ENCODE measurements around the gene P3H3. TPM values are rescaled to one million over a fixed set of nuclear protein-coding genes. Genes with fewer than 3 reads are reported as not detected.

Gene P3H3
- total RNA-seq, 2 donors from 2014 or later, result 25.7 to 28.8 TPM

- Histone ChIP-seq H3K36me3 (no peaks in the 10 kb centered on the region), H3K4me1 (replicated peaks) (no peaks in the 10 kb centered on the region), H3K27ac (no peak overlapping the region), H3K4me3 (no peak overlapping the region), H3K27me3 (replicated peaks; ENCODE audit: insufficient read depth) (no peaks in the 10 kb centered on the region), H3K9me3 (no peaks in the 10 kb centered on the region)
- DNase-seq (ENCODE audit: low spot score), result no peak
- TF ChIP-seq POLR2A (IDR thresholded peaks at IDR 0.05), result no peak
- no peak for TF ChIP-seq CTCF (IDR thresholded peaks at IDR 0.05)
- TF ChIP-seq POLR2AphosphoS5 (IDR thresholded peaks at IDR 0.05), result no peak
- intact Hi-C loops (cut with DNase I), result no loop called here
- 89% methylated on average over 7 of the region's 7 CpGs for WGBS
Observed at GRCh38 chr12:6846316-6846869, 18.2 kb downstream of the P3H3 start.

GRCh38 chr12:6847676-6848075, 19.5 kb downstream of the P3H3 start:
- no peak for DNase-seq (ENCODE audit: low spot score)
- no peak overlapping the region for H3K27ac ChIP-seq
- 85% methylated on average over 2 of the region's 2 CpGs for WGBS
- intact Hi-C loops (cut with DNase I), result no loop called here
- H3K4me1 ChIP-seq (replicated peaks), result no peaks in the 10 kb centered on the region
- TF ChIP-seq POLR2A (IDR thresholded peaks at IDR 0.05) (no peak), CTCF (IDR thresholded peaks at IDR 0.05) (no peak)
- no peaks in the 10 kb centered on the region for H3K36me3 ChIP-seq
- no peak overlapping the region for H3K4me3 ChIP-seq
- no peaks in the 10 kb centered on the region for H3K27me3 ChIP-seq (replicated peaks; ENCODE audit: insufficient read depth)
- no peaks in the 10 kb centered on the region for H3K9me3 ChIP-seq

- no peak for TF ChIP-seq POLR2AphosphoS5 (IDR thresholded peaks at IDR 0.05)
- no peak for TF ChIP-seq POLR2A (IDR thresholded peaks at IDR 0.05)
- TF ChIP-seq CTCF (IDR thresholded peaks at IDR 0.05), result no peak
- intact Hi-C loops (cut with DNase I), result no loop called here
- 85% methylated on average over 2 of the region's 2 CpGs for WGBS
- Histone ChIP-seq H3K4me1 (replicated peaks) (peaks cover 12% of the 10 kb centered on the region), H3K4me3 (no peak overlapping the region), H3K36me3 (no peaks in the 10 kb centered on the region), H3K27me3 (replicated peaks; ENCODE audit: insufficient read depth) (no peaks in the 10 kb centered on the region), H3K9me3 (no peaks in the 10 kb centered on the region), H3K27ac (no peak overlapping the region)
- DNase-seq (ENCODE audit: low spot score), result no peak
Observed at GRCh38 chr12:6849427-6849826, 21.2 kb downstream of the P3H3 start.

GRCh38 chr12:6849976-6850560, 21.9 kb downstream of the P3H3 start:
- Histone ChIP-seq H3K36me3 (no peaks in the 10 kb centered on the region), H3K4me3 (no peak overlapping the region), H3K27ac (no peak overlapping the region), H3K4me1 (replicated peaks) (peaks cover 12% of the 10 kb centered on the region), H3K9me3 (no peaks in the 10 kb centered on the region), H3K27me3 (replicated peaks; ENCODE audit: insufficient read depth) (no peaks in the 10 kb centered on the region)
- intact Hi-C loops (cut with DNase I), result no loop called here
- TF ChIP-seq POLR2A (IDR thresholded peaks at IDR 0.05), result no peak
- TF ChIP-seq POLR2AphosphoS5 (IDR thresholded peaks at IDR 0.05), result no peak
- no peak for TF ChIP-seq CTCF (IDR thresholded peaks at IDR 0.05)
- WGBS, result 66% methylated on average over 10 of the region's 10 CpGs
- no peak for DNase-seq (ENCODE audit: low spot score)

GRCh38 chr12:6850796-6851152, 22.6 kb downstream of the P3H3 start:
- Histone ChIP-seq H3K4me1 (replicated peaks) (peaks cover 12% of the 10 kb centered on the region), H3K27me3 (replicated peaks; ENCODE audit: insufficient read depth) (no peaks in the 10 kb centered on the region), H3K27ac (peak overlapping the region in 1 of 2 donors; percentile 95), H3K36me3 (no peaks in the 10 kb centered on the region), H3K4me3 (no peak overlapping the region), H3K9me3 (no peaks in the 10 kb centered on the region)
- DNase-seq (ENCODE audit: low spot score), result no peak
- intact Hi-C loops (cut with DNase I), result no loop called here
- TF ChIP-seq CTCF (IDR thresholded peaks at IDR 0.05), result no peak
- 31% methylated on average over 16 of the region's 16 CpGs for WGBS
